AG08395 (cell line): Measurements from ENCODE around the gene HMGCS2.

Experiments used
- DNase-seq: peaks from one replicate; pipeline ENCODE4 v3.0.0; 2012; ENCODE audit warnings: mixed read lengths, low spot score

HMGCS2 gene

DNA sequence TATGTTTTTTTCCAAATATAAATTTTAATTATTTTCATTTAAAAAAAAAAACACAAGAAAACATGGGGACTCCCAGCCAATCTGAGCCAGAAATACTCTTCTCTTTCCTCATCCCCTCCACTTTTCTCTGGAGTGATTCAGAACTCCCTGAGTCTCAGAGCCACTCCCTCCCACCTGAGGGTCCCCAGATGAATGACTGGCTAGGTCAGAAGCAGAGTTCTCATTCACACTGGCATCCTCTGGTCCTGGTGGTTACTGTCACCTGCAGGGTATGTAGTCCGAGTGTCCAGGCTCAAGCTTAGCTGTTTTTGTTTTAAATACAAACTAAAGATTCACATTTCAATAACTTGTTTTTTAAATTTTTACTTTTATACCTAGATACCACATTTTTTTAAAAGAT lies 6.3 kb downstream of the HMGCS2 start:
- DNase-seq = no peak

DNA sequence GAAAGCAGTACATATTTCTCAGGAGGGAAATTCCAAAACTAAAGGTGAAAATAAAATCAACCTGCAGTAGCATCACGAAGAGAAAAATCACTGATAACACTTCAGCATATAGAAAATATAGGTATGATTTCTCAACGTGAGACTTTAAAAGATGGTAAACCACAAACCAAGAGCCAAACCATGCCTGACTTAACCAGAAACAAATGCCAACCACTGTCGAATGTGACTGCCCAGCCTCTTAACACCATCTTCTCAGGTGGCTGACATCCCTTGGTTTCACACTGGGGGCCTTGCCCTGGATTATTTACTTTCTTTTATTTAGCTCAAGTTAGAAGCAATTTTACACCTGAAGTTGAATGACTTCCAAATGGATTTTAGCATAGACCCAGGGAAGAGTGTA lies 10.1 kb downstream of the HMGCS2 start:
- DNase-seq = no peak

- no peak for DNase-seq
Observed at GRCh38 chr1:119752592-119752991, 16.1 kb downstream of the HMGCS2 start.

GRCh38 chr1:119748040-119748439 lies 20.7 kb downstream of the HMGCS2 start:
- no peak for DNase-seq

DNA sequence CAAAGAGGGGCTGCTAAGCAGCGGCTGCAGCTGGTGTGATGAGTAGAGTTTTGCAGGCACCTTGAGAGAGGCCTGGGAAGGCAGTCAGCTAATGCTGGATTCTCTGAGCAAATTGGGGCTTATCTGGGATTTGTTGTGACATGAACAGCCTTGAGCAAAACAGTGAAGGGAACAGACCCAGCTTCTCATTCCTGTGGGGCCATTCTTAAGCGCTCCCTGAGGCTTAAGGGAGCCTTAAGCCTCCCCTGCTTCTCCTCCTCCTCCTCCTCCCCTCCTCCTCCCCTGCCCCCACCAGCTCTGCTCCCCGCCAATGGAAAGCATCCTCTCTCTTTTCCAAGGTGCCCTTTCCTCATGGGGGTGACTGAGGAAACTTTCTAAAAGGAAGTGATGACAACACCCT lies 21.3 kb downstream of the HMGCS2 start:
- no peak for DNase-seq

DNA sequence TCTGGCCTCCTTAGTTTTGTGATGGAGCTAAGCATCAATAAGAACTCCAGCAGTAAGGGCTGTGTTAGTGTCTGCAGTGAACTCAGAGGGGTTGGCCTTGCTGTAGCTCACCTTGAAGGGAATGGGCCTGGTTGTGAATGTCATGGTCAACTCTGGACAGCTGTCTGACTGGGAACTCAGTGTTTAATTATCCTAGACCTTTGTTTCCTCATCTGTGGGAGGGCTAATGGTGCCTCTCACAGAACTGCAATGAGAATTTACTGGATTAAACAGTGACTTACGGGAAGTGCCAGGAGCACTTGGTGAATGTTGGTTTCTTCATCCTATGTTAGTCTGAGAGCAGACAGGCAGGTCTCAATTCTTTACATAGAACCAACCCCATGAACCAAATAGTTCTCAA lies 23.7 kb downstream of the HMGCS2 start:
- DNase-seq = no peak

DNA sequence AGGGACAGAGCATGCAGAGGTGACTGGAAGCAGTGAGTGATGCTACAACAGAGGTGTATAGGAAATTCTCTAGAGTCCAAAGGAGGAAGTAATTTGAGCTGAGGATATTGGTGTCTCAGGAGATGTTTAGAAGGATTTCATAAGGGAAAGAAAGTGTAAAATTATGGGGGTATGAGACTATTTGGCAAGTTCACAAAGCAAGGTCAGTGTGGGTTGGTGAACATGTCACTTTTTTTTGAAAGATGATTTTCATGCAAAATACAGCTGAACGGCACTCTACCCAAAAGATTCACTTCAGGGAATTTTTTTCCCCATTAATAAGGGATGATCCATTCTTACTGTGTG lies 24.1 kb downstream of the HMGCS2 start:
- DNase-seq = no peak

- peak; percentile 83 for DNase-seq
Observed at GRCh38 chr1:119743776-119744597, 24.7 kb downstream of the HMGCS2 start.

DNA sequence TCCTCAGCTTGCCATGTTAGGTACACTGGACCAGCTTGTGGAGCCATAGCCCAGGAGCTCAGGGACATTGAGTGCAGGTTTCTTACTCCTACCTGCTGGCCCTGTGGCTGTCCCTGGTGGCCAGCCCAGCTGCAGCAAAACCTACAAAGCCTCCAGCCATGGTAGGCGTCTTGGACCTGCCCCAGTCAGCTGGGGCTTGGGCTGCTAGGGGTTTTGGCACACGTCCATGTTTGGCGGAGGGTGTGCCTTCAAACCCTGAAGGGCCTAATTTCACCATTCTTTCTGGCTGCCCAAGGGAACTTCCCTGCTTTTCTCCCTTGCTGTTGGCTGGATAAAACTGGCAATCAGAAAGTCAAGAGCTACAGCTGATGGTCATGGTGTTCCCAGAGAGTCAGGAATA lies 25.4 kb downstream of the HMGCS2 start:
- DNase-seq = no peak

DNA sequence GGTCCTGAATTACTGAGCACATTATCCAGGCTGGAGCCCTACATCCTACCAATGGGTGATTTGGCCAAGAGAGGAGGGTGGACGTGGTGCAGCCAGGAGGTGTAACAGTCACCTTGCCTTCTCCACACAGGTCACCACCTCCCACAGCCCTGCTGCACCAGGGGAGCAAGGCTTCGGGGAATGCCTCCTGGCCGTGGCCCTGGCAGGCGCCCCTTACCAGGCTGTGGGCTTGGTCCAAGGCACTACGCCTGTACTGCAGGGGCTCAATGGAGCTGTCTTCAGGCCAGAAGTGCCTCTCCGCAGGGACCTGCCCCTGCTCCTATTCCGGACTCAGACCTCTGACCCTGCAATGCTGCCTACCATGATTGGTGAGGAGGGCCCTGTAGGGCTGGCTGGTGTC lies 26.0 kb downstream of the HMGCS2 start:
- DNase-seq = no peak

- DNase-seq = peak; percentile 55
Observed at GRCh38 chr1:119742202-119742601, 26.5 kb downstream of the HMGCS2 start.

DNA sequence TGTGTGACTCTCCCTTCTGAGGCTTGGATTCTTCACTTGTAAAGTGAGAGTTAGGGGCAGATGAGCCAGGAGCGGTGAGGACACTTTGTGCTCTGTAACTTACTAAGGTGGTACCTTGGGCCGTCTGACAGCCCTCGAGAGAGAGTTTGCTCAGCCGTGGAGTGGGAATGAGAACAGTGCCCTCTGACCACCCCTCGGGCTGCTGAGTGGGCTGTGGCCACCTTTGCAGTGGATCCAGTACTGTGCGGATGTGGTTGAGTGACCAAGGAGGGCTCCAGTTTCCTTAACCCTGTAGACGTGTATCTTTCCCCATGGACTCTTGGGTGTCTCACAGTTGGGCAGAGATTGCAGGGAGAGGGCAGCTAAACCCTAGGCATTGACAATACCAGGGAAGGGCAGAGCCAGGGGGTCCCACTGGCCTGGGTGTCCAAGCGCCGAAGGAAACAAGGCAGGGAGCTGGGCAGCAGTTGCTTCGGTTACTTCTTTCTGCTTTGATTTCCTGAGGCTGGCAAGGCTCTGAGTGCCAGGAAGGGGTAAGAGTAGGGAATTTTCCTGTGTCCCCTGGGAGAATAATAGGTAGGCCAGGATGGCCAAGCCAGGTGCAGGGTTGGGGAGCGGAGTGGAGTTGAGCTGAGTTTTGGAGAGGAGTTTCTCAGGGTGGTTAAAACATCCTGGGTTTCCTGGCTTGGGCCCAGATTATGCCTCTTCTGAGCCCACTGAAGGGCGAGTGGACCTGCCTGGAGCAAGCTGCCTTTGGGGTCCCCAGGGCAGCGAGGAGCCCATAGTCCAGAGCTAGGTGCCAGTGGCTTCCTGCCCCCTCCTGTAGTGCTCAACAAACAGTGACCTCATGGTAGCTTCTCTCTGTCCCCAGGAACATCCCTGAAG lies 27.6 kb downstream of the HMGCS2 start:
- no peak for DNase-seq

GRCh38 chr1:119740261-119740660 lies 28.4 kb downstream of the HMGCS2 start:
- no peak for DNase-seq

DNA sequence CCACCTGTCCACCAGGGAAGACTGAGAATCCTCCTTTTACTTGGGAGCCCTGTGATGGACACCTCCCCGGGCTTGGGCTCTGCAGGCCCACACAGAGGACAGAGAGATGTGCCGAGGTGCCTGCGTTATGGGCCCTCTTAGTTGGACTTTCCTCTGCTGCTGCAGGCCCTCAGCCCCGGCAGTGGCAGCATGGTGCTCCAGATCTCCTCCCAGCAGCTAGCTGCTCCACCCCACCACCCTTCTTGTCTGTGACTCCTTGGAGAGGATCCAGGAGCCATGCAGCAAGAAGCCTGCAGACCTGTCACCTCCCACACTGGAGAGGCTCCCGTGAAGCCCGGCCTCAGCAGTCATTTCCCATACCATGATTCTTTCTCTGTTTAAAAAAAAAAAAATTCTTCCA lies 29.6 kb downstream of the HMGCS2 start:
- DNase-seq = no peak

DNA sequence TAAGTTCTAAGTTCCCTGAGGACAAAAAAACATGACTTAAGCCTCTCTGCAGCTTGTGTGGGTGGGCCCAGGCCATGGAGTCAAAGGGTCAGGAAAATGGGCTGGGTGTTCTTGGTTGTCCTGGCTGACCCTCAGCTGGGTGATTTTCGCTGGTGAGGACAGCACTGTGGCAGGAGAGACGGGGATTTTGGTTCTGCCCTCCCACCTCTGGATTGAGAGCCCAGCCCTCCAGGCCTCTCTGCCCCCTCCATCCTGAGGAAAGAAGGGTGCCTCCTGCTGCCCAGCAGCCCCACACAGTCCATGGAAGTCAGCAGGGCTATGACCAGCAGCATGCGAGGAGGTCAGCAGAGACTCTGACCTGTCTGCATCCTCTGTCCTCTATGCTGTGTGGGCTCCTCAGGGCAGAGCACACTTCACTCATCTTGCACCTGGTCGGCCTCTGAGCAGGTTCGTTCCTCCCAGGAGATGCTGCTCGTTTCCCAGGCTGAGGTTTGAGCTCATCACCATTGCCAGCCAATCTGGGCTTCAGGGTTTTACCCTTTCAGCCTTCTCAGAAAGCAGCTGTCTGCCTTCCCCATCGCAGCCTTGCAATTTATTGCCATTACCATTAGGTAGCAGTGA lies 30.5 kb downstream of the HMGCS2 start:
- no peak for DNase-seq

DNA sequence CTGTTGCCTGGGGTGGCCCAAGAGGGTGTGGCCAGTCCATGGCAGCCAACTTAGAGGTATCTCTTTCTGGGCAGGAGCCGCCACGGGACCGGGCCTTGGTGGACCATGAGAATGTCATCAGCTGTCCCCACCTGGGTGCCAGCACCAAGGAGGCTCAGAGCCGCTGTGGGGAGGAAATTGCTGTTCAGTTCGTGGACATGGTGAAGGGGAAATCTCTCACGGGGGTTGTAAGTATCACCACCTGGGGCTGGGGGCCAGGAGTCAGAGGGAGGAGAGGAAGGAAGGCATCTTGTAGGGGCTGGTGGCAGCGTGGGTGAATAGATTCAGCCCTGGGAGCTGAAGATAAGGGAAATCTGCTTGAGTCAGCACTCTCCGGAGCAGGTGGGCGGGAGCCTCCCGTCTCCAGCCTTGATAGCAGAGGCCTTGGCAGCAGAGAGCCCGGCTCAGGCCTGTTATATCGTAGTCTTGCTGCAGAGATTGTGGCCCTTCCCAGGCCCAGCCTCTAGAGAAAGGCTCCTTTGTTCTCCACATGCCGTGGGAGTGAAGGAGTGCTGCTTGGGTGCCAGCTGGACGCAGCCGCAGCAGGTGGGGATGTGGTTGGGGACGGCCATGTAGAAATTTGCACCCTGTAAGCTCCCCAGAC lies 31.5 kb downstream of the HMGCS2 start:
- DNase-seq = no peak

DNA sequence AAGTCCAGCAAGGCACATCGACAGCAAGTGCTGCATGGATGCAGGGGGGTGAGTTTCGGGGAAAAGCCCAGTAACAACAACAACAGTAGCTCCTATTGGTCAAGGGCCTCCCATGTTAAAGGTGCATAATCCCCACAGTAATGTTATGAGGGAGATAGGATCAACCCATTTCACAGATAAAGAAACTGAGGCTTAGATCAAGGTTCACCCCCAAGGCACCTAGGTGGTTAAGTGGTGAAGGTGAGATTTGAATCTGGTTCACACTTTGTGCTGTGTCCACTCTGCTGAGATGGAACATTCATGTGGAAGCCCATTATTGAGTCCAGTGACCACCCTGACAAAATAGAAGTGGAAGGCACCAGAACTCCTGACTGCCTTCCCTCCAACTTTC lies 32.1 kb downstream of the HMGCS2 start:
- DNase-seq = no peak

DNA sequence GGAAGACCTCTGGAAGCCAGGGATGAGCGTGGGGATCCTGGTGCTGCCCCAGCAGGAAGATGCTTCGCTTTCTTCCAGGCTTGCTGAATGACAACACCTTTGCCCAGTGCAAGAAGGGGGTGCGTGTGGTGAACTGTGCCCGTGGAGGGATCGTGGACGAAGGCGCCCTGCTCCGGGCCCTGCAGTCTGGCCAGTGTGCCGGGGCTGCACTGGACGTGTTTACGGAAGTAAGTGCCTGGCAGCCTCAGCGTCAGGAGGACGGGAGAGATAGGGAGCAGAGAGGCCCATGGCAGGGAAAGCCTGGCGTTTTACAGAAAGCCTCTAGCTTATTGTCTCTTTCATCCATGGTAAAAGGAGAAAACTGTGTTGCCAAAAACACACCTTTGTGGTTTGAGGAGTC lies 33.5 kb downstream of the HMGCS2 start:
- DNase-seq = no peak

GRCh38 chr1:119733754-119734153 lies 35.0 kb downstream of the HMGCS2 start:
- DNase-seq = no peak

GRCh38 chr1:119732465-119733168 lies 36.1 kb downstream of the HMGCS2 start:
- DNase-seq = no peak

DNA sequence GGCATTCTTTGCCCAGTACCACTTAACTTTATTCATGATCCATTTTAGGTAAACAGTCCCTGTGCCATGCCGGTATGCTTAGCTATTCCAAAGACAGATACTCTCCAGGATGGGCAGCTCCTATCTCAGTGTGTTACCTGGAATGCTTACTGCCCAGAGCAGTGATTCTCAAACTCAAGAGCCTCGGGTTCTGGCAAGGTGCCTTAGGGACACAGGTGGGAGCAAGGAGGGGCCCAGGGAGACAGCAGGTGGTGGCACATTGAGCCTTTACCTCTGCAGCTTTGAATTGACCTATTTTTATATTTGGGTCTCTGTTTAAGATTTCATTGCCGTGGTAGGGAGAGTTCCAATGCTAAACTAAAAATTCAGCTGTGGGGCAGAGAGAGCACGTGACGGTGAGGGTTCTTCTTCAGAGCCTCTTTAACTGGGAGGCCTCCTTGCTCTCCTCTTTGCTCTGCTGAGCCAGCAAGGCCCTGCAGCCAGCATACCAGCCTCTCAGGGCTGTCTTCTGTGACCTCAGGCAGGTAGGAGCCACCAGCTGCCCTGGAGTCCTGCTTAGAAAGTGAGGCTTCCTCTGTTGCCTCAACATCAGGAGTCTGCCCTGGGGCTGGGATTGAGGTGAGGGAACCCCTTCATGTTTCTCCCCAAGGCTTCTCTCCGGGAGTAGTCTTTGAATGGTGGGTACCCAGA lies 36.8 kb downstream of the HMGCS2 start:
- no peak for DNase-seq
